HG02840 (cell line): ENCODE measurements around the gene TENT4A.
A peak's percentile ranks its signal among the peaks of the same experiment; 100 is the strongest.

Experiments used
- ATAC-seq: cut with Tn5 transposase; IDR thresholded peaks from one replicate; pipeline ENCODE4 v1.9.1; 2021; ENCODE audit warnings: mild to moderate bottlenecking, moderate library complexity, moderate number of reproducible peaks; ENCODE audit not compliant: unreplicated experiment, low FRiP score

TENT4A gene

DNA sequence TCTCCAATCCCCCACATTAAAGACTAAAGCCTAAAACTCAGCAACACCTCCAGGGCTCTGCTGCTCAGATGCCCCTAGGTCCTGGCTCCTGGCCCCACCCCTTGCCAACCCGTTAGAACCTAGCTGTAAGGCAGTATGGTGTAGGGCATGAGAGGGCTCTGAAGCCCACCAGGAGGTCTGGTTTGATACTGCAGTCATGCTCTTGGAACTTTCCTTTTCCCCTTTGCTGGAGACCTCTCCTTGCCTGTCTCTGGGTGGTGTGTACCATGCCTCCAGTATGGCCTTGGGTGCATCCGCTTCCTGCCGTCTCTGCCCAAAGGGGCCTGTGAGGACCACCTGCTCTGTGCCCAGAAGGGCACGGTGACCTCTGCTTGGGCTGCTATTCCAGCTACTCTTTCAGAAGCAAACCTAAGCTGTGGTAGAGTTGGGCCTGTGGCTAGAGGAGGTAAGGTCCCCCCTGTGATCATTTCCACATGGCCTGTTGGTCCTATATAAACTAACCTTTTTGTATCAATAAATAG, 3.5 kb downstream of the TENT4A start:
- no peak for ATAC-seq

DNA sequence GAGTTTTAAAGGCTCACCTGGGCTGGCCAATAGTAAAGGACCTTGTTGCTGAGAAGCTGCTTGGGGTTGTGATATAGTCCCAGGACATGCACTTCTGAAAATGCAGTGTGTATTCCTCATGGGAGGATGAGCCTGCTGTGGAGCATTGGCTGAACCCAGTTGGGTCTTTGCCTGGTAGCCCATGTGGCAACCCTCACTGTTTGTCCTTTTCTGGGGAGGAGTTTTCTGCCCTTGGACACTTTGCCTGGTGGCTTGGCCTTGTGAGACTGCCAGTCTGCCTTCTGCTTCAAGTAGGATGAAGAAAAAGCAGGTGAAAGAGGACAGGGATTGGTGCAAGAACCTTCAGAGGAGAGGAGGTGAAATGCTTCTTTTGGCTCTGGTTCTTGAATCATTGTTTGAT, 4.0 kb downstream of the TENT4A start:
- ATAC-seq: no peak

DNA sequence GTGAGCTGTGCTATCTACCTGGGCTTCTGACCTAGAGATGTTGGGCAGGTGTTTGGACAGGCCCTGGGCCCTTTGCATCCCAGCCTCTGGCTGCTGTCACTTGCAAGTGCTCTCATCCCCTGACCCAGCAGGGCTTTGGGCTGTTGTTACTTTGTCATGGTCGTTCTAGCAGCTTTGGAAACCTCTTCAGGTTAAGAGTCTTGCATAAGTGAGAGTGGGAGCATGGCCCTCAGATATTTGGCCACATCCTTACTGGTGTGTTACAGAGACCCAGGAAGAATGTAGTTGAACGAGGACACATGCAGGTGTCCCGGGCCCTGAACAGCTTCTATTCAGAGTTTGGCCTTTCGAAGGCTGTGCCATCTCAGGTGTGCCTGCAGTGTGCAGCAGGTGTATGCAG, 4.5 kb downstream of the TENT4A start:
- no peak for ATAC-seq

DNA sequence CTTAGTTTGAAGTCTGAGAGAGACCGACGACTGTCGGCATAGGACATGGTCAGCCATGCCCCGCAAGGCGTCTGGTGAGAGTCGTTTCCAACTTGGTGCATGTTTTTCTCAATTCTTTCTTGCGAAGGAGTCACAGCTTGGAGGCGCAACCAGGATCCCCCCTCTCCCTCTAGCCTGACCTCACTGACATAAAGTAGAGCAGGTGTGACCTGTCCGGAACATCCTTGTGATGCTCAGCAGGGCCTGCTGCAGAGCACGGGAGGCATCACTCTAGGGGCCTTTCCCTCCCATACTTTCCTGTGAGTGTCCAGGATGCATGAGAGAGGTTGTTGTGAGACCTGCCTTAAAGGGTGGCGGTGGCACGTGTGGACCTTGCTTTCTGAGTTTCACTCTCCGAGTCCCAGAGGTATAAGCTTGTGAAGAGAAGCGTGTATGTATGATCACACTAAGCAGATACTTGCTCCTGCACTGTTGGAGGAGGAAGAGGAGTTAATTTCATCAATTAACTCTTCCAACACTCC, 5.0 kb downstream of the TENT4A start:
- no peak for ATAC-seq

DNA sequence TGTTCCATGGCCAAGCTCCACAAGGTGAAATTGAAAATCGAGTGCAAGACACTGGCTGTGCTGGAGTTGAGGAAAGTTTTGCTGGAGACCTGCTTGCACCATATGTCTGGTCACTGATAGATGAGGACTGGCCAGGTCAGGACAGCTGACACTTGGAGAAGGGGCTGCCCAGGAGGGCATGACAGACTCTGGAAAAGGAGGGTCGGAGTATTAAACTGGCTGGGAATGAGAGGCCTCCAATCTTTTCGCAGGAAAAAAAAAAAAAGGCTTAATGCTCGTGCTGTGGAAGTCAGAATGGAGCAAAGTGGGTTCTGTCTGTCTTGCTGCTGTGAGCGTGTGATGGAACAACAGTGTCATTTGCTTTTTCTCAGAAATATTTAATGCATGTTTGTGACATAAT, 5.5 kb downstream of the TENT4A start:
- no peak for ATAC-seq

DNA sequence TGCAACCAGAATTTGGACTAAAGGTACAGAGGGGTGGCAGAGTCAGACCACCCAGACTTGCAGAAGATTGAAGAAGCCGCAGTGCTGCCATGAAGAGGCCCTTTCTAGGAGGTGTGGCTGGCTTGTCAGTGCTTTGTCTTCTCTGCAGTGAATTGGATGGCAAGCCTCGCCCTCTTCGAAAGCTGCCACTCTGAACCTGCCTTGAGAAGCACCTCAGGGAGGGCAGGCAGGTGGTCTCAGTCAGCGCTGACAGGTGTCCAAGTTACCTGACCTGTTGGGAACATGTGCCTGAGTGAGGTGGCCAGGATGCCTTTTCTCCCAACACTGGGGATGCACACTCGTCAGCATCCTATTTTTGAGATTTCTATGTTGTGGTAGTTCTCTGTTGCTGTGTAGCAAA, 6.2 kb downstream of the TENT4A start:
- ATAC-seq: no peak

DNA sequence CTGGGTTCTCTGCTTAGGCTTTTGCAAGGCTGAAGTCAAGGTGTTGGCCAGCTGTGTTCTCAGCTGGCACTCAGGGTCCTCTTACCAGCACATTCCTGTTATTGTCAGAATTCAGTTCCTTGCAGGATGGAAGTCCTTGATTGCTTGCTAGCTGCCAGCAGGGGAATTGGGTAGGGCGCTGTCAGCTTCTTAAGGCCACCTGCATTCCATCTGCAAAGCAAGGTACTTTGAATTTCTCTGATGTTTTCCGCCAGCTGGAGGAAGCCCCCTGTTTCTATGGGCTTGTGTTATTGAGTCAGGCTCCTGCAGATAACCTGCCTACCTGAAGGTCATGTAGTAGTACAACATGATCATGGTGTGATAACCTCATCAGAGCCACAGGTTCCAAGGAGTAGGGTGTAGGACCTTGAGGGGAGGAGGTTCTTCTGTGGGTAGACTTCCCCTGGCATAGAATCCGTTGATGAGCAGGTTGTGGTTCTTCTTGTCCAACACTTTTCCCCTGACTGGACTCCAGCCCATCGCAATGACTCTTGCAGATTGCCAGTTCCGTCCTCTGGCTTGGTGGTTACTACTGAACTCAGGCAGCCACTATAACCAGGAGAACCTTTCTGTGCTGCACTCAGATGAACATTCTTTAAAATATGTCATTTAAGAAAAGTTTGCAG, 6.8 kb downstream of the TENT4A start:
- ATAC-seq: no peak

DNA sequence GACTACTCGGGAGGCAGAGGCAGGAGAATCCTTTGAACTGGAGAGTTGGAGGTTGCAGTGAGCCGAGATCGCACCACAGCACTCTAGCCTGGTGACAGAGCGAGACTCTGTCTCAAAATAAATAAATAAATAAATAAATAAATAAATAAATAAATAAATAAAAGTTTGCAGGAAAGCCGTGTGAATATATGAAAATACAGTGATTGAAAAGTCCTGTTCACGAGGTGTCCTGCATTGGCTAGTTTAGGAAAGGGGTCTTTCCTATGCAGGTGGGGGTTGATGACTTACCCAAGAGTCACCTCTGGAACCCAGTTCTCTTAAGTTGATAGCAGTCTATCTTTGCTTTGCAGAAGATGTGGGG, 7.3 kb downstream of the TENT4A start:
- ATAC-seq: no peak

DNA sequence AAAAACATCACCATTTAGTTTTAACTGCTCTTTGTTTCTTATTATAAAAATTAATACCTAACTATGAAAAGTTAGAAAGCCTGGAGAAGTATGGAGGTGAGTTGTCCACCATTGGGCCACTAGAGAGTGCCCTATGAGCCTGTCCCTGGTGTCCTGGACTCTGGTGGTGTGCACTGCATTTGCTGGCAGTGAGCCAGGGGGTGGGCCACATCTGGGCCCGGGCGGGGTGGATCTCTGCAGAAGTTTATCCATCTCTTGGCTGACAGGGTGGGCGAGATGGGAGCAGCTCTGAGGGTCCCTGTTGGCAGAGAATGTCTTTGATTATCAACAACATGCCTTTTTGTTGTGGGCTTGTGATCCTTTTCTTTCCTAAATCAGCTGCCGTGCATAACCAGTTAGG, 8.2 kb downstream of the TENT4A start:
- no peak for ATAC-seq

DNA sequence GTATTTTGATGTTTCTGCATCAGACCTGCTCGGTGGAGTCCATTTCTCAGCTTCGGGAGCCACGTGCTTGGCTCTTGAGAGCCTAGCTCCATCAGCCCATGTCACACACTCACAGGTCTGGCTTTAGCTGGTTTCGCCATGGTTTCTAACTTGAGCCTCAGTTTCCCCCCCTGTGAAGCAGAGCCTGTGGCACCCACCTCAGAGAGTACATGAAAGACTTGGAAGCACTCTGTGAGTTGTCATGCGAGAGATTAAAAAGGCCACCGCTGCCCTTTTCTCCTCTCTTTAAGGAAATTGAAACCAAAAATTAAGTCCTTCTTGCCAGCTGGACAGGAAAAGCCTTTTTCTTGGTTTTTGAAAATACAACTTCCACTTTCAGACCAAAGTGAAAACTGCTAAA, 8.8 kb downstream of the TENT4A start:
- no peak for ATAC-seq

DNA sequence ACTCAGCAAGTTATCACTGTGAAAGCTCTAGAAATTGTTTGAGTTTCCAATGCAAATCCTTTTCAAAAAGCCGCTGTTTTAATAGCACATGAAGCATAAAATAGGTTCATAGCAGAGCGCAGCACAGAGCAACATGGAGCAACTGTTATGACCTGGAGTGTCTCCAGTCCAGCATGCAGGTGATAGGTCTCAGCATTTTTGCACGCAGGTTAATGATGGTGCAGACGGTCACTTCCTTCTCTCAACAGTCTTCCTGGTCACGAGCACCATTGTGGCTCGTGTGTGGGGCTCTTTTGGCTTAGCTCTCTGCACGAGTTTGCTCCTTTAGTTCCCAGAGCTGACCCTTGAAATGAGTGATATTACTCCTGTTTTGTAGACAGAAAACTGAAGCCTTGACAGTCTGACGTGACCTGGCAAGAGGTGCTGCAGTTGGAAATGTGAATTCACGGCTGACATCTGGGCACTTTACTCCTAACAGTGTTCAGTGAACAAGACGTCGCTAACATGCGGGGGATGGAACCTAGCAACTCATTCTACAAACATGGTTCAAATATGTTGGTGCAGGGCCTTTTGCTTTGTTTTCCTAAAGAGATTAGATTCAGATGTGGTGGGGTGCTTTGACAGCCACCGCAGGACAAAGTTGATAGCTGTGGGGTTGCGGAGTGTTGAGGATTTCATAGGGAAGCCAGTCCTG, 10.0 kb downstream of the TENT4A start:
- ATAC-seq: no peak

DNA sequence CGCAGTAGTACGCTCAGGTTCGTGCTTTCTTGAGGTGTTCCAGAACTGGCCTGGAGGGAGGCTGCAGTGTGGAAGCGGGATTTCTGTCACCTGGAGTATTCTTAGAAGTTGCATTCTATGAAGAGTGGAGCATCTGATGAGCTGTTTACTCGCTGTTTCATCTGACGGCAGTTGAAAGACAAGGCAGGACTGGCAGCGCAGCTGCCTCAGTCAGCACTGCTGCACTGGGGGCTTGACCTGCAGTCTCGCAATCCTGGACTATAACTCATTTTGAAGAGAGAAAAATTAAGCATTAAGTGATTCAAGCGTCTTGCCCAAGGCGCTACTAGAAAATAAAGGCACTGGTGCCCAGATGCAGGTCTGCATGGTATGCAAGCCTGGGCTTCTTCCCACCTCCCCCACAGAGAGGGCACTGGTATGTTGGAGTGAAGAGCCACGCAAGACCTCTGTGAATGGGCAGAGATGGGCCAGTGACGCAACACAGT, 10.6 kb downstream of the TENT4A start:
- no peak for ATAC-seq

DNA sequence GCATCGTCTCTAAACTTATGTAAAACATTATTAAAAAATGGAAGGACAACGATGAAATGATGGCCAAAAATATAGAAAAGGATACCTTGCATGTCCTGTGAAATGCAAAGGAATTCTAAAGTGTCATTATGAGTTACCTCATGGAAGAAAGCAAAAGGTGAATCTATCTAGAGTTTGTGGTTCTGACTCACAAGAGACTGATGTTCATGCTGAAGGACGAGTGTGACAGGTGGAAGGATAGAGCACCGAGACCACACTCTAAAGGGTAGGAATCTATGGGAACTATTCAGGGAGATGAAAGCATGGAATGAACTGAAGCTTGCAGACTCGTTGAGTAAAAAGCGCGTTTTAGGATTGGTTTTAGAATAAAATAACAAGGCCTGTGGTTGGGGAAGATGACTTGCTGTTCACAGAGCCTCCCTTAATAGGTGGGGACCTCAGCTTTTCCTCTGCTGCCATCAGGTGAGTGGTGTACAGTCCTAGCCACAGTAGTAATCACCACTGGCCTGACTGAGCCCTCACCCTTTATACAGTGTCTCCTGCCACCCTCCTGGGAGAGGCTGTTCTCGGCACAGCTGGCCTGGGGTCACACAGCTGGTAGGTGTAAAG, 11.2 kb downstream of the TENT4A start:
- no peak for ATAC-seq

DNA sequence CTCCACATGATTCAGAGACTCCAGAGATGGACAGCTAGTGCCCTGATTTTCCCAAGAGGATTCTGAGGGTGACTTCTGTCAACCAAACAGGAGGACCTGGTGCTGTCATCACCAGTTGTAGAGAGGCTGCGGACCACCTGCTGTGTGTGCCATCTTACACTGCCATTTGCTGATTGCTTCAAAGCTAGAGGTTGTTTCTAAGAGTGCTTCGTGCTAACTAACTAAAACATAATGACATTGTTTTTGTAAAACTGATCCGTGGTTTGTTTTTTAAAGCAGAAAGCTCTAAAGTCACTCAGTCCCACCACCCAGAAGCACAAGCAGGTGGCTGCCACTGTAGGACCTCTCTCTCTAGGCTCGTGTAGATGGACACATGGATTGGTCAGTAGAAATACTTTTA, 12.2 kb downstream of the TENT4A start:
- ATAC-seq: no peak

DNA sequence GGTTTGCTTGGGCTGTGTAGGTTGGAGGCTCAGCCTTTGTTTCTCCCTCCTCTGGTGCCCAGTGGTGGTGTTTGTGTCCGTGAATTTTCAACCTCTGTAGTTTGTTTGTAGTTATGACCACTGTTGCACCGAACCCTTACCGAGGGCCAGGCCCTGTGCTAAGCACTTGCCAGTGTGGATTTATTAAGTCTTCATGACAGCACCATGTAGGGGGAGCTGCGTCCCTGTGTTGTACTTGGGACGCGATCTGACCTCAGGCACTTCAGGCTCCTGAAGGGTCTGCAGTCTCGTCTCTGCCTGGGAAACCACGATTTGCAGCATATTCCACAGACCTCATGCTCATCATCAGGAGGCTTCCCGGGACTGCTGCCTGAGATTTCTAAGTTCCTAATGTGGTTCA, 12.8 kb downstream of the TENT4A start:
- ATAC-seq: no peak

DNA sequence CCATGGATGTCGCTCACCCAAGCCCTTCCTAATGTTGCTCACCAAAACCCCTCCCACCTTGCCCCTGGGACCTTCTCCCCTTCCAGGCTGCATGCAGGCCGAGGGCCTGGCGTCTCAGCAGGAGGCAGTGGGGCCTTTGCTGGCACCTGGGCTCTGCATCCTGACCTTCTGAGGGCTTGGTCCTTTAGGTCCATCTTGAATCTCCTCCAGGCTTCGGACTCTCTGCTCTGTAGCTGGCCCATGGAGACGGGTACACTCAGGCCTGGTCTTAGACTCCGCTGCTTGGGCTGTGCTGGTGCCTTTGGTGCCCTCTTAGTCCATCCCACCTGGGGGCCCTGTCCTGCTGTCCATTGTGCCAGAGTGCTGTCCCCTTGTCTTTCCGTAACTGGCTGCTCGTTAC, 14.0 kb downstream of the TENT4A start:
- no peak for ATAC-seq

DNA sequence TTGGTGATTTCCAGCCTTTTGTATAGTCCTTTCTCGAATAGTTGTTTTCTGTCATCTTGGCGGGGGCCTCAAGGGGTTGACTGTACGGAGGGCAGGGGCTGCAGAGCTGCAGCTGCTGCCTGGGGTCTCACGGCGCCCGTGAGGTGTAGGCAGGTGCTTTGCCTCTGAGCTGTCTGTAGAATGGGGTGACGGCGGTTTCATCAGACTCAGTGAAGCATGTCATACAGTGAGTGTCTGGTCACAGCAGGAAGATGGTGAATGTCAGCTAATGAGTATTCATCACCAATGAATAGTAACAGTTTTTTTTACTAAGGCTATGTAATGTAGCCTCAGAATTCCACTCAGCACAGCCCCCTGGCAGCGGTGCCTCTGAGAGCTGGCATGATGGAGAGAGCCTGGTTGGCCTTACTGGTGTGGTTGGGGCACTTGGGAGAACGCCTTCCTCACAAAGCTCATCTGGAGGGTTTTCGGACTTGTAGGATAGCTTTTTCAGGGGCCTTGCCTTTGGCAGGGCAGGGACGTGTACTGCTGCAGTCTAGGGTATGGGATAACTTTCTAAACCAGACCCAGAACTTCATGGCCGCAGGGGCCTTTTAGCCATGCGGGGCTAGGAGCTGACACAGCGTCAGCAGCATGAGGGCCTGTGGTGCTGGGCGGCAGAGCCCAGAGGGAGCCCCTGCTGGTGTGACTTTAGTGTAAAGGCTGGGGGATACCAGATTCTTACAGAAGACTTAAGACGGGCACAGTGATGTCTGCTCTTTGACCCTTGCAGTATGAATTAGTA, 15.0 kb downstream of the TENT4A start:
- peak; percentile 71 for ATAC-seq

DNA sequence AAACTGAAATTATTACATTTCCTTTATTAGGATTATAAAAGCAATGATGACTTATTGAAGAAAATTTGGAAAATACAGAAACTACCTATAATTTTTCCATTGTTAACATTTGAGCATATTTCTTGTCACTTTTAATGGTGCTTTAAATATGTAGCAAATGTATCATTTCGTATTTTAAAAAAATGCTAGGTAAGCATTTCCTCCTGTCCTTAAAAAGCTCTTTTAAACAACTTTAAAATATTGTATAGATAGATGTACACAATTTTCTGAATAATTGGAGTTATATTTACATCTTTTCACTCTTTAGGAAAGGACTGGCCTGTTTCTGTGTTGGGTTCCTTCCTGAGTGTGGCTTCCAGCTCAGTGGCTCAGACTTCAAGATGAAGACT, 15.6 kb downstream of the TENT4A start:
- ATAC-seq: no peak

DNA sequence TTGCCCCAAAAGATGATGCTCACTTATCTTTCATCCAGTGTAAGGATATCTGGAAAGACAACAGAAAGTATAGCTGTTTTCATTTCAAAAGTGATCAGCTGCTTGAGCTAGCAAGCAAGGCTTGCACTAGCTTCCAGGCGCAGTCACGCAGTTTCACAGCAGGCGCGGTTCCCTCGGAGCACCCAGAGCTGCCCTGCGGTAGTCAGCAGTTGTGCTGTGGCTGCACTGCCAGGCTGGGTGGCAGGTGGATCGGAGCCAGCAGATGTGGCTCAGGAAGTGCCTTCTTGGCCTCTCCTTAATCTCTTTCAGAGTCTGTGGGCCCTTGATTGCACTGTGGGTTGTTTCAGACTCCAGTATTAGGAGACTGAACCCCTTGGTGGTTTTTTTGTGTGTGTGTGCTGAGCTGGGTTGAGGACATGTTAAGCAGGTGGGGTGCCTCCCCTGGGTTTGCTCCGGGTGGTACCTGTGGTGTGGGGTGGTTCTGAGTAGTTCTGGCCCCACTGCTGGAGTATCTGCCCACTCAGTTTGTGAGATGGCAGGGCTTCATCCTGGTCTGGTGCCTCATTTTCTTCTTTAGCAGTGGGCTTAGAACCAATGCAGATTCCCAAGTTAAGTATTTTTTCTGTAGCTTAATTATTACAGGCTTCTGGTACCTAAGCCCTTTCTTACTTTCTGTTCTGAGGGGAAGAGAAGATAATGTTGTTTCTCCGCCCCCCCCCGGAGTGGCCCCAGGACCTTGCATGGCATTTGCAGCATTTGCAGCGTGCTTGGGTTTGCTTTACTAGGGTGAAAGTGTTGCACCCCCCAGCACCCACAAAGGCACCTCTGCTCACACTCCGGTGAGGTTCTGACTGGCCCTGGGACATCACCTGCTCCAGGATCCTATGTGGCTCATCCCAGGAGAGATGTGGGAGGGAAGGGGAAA, 16.4 kb downstream of the TENT4A start:
- ATAC-seq: no peak

DNA sequence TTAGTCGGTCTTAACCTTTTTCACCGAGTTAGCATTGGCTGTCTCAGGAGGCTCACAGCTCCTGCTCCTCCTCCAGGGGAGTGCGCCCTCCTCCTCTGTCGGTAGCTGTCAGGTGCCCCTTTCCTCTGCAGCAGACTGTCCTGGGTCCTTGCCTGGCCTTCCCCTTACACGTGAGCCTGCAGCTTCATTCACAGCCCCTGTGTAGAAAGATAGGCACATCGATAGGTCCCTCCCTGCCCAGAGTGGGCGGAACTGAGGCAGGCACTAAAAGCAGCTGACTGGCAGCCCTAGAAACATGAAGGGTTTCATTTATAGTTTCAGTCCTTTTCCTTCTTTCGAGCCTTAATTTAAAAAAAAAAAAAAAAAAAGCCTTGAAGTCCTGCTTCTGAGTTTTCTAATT, 17.2 kb downstream of the TENT4A start:
- peak; percentile 41 for ATAC-seq
